ENCODE results near the gene SAMD10.
"Not testable (repeated sequence)": the region's sequence is repeated elsewhere in the genome, so short reads cannot be mapped to it uniquely, and the experiment has no call there.

Gene SAMD10

DNA sequence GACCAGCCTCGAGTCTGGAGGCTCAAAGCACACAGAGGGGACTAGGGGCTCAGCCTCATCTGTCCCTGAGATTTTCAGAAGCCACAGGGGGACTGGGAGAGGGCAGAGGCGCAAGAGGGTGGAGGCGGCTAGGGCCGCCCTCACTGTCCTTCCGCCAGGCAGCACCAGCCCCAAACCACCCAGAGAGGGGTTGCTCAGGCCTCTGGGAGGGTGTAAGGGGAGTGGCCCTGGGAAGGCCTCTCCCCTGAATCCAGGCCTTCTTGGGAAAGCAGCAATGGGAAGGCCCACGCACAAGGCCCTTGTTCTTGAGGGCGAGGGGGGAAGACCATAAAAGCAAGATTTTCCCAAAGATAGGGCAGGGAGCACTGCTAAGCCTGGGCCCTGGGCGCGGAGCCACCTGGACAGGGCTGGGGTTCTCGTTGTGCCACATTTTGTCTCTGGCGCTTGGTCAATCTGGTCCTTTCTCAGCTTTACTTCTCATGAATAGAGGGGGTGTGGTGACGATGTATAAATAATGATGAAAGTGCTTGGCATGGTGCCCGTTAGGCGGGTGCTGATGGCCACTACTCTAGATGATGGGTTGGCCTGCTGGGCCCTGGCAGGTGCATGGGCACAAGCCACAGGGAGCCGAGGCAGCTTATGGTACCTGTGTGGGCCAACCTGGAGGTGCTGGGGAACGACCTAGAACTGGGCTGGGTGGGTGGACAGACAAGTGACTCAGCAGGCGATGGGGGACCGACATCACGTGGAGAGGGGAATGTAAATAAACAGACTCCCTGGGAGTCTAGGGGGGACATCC, 4.8 kb downstream of the SAMD10 start:
- no peaks in the 10 kb centered on the region for H3K36me3 Mint-ChIP-seq (ENCODE audit: low read depth)
- H3K4me1 Mint-ChIP-seq: peaks cover 16% of the 10 kb centered on the region
- peaks cover 3% of the 10 kb centered on the region for H3K27me3 Mint-ChIP-seq (ENCODE audit: low read depth)
- H3K4me3 Mint-ChIP-seq: peak overlapping the region; percentile 34 to 41 (median 41)
- peak overlapping the region in 1 of 3 experiments; percentile 24 for H3K27ac Mint-ChIP-seq
- TF ChIP-seq, protein P1, sequence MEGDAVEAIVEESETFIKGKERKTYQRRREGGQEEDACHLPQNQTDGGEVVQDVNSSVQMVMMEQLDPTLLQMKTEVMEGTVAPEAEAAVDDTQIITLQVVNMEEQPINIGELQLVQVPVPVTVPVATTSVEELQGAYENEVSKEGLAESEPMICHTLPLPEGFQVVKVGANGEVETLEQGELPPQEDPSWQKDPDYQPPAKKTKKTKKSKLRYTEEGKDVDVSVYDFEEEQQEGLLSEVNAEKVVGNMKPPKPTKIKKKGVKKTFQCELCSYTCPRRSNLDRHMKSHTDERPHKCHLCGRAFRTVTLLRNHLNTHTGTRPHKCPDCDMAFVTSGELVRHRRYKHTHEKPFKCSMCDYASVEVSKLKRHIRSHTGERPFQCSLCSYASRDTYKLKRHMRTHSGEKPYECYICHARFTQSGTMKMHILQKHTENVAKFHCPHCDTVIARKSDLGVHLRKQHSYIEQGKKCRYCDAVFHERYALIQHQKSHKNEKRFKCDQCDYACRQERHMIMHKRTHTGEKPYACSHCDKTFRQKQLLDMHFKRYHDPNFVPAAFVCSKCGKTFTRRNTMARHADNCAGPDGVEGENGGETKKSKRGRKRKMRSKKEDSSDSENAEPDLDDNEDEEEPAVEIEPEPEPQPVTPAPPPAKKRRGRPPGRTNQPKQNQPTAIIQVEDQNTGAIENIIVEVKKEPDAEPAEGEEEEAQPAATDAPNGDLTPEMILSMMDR (IDR thresholded peaks at IDR 0.05; ENCODE audit: unreplicated experiment in 3 of 3): no peak
- no peaks in the 10 kb centered on the region for H3K9me3 Mint-ChIP-seq

DNA sequence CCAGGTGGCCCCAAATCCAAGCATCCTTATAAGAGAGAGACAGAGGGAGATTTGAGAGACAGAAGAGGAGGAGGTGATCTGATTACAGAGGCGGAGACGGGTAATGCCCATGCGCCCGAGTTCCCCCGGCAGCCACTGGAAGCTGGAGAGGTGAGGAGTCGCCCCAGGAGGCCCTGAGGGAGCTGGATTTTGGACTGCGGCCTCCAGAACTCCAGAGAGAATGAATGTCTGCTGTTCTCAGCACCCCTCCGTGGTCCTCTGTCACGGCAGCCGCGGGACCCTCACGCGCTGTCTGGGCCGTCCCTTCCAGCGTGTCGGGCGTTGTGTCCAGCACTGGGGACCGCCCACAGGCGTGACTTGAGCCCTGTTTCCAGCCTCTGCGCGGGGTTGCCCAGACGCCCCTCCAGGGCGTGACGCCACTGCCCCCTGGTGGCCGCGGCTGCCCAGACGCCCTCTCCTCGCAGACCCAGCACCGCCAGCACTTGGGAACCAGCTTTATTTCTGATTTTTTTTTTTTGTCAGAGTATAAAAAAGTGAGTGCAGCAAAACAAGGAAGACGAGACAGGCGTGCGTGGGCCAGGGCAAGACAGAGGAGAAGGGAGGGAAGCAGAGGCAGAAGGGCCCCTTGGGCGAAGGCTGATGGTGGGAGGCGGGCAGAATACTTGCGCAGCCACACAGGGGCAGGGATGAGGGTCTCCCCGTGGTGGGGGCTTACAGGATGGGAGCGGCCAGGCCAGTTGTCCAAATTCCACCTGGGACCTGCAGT, 5.6 kb downstream of the SAMD10 start:
- H3K27me3 Mint-ChIP-seq (ENCODE audit: low read depth): peaks cover 3% of the 10 kb centered on the region
- TF ChIP-seq, protein P1 (IDR thresholded peaks at IDR 0.05; ENCODE audit: unreplicated experiment in 3 of 3): peak; percentile 97 to 100 (median 99)
- peak overlapping the region; percentile 6 to 73 (median 24) for H3K27ac Mint-ChIP-seq
- peaks cover 15% of the 10 kb centered on the region for H3K4me1 Mint-ChIP-seq
- no peaks in the 10 kb centered on the region for H3K36me3 Mint-ChIP-seq (ENCODE audit: low read depth)
- H3K4me3 Mint-ChIP-seq: peak overlapping the region; percentile 56 to 72 (median 59)
- no peaks in the 10 kb centered on the region for H3K9me3 Mint-ChIP-seq

DNA sequence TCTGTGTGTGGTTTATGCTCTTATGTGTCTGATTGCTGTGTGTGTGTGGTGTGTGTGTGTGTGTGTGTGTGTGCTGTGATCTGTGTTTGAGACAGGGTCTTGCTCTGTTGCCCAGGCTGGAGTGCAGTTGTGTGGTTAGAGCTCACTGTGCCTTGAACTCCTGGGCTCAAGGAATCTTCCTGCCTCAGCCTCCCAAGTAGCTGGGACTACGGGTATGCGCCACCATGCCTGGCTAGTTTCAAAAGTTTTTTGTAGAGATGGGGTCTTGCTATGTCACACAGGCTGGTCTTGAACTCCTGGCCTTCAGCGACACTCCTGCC, 6.3 kb downstream of the SAMD10 start:
- TF ChIP-seq, protein P1 (IDR thresholded peaks at IDR 0.05; ENCODE audit: unreplicated experiment in 3 of 3): no peak
- H3K36me3 Mint-ChIP-seq (ENCODE audit: low read depth): no peaks in the 10 kb centered on the region
- peak overlapping the region in 2 of 3 experiments; percentile 24 to 51 for H3K27ac Mint-ChIP-seq
- H3K4me3 Mint-ChIP-seq: peak overlapping the region; percentile 59 to 81 (median 72)
- peaks cover 15% of the 10 kb centered on the region for H3K4me1 Mint-ChIP-seq
- H3K27me3 Mint-ChIP-seq (ENCODE audit: low read depth): peaks cover 3% of the 10 kb centered on the region
- H3K9me3 Mint-ChIP-seq: no peaks in the 10 kb centered on the region

DNA sequence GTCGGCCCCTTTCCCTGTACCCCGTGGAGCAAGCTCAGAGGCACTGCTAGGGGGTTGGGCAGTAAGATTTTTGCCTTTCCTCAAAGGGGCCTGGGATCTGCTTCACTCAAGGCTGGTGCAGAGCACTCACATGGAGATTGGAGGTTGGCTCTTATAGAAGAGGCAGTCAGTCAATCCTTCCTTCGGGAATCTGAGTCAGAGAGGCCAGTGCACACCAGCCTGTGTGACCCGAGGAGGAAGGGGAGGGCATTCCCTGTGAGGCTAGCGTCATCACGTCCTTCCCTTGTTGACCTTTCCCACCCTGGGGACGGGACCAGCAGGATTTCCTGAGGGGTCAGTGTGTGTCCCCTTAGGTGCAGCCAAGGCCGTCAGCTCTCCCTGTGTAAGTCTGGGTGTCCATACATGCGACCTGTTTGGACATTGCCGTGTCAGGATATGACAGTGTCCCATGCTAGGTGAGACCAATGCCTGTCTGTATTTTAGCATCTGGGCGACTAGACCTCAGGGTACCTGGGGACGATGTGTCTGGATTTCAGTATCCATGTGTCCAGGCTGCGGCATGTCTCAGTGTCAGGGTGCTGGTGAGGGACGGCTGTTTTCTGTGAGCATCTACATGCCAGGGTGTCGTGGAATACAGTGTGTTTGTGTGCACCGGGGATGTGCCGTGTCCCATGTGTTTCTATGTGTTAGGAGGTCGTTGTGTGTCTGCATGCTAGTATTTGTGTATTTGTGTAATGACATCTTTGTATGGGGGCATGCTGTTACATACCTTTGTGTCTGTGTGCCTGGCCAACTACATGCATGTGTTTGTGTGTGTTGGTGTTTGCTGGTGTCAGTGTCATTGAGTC, 6.9 kb downstream of the SAMD10 start:
- Mint-ChIP-seq H3K4me3 (peak overlapping the region; percentile 59 to 81 (median 72)), H3K4me1 (peaks cover 15% of the 10 kb centered on the region), H3K9me3 (no peaks in the 10 kb centered on the region), H3K27me3 (ENCODE audit: low read depth) (peaks cover 3% of the 10 kb centered on the region), H3K36me3 (ENCODE audit: low read depth) (no peaks in the 10 kb centered on the region), H3K27ac (peak overlapping the region in 2 of 3 experiments; percentile 5 to 45)
- TF ChIP-seq, protein P1 (IDR thresholded peaks at IDR 0.05; ENCODE audit: unreplicated experiment in 3 of 3): no peak

DNA sequence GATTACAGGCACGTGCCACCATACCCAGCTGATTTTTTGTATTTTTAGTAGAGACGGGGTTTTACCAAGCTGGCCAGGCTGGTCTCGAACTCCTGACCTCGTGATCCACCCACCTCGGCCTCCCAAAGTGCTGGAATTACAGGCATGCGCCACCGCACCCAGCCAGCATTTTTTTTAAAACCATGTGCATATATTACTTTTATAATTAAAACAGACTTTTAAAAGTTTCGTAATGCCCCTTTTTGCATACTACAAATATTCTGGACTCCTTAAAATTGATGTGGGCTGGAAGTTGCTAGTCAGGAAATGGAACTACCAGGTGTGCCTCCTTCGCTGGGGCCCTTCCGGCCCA, 7.5 kb downstream of the SAMD10 start:
- peak overlapping the region in 1 of 3 experiments; percentile 5 for H3K27ac Mint-ChIP-seq
- H3K36me3 Mint-ChIP-seq (ENCODE audit: low read depth); H3K9me3 Mint-ChIP-seq; H3K27me3 Mint-ChIP-seq (ENCODE audit: low read depth): not testable (repeated sequence)
- H3K4me1 Mint-ChIP-seq: peaks cover 15% of the 10 kb centered on the region
- H3K4me3 Mint-ChIP-seq: peak overlapping the region; percentile 51 to 81 (median 77)

Measured in nephron (organoid).